Glutamatergic neuron (in vitro differentiated cells): ENCODE measurements around the gene RPS6KA2. TPM values are rescaled to one million over a fixed set of nuclear protein-coding genes. Genes with fewer than 3 reads are reported as not detected.

Experiments
- DNase-seq: peaks from one replicate; pipeline ENCODE4 v3.0.0; 2022
- H3K27ac Mint-ChIP-seq: one replicate; pipeline ENCODE4 v1.8.0; 2020; ENCODE audit warnings: mild to moderate bottlenecking, mixed read lengths, inconsistent platforms; ENCODE audit not compliant: unreplicated experiment
- H3K27me3 Mint-ChIP-seq: one replicate; pipeline ENCODE4 v1.8.0; 2020; ENCODE audit warnings: mild to moderate bottlenecking, moderate library complexity, mixed read lengths, inconsistent platforms; ENCODE audit not compliant: unreplicated experiment
- H3K36me3 Mint-ChIP-seq: one replicate; pipeline ENCODE4 v1.8.0; 2020; ENCODE audit warnings: mild to moderate bottlenecking, mixed read lengths, inconsistent platforms; ENCODE audit not compliant: unreplicated experiment
- H3K4me1 Mint-ChIP-seq: one replicate; pipeline ENCODE4 v1.8.0; 2020; ENCODE audit warnings: mild to moderate bottlenecking, low read depth, mixed read lengths, inconsistent platforms; ENCODE audit not compliant: unreplicated experiment
- H3K4me3 Mint-ChIP-seq: one replicate; pipeline ENCODE4 v1.8.0; 2020; ENCODE audit warnings: mild to moderate bottlenecking, mixed read lengths, inconsistent platforms; ENCODE audit not compliant: unreplicated experiment
- H3K9me3 Mint-ChIP-seq: one replicate; pipeline ENCODE4 v1.8.0; 2020; ENCODE audit warnings: mild to moderate bottlenecking, moderate library complexity, mixed read lengths, inconsistent platforms; ENCODE audit not compliant: unreplicated experiment
- CTCF ChIP-seq: fragments of 200-600 bp; sonication (generic); IDR thresholded peaks from one replicate; pipeline ENCODE4 v1.5.0; 2021; ENCODE audit not compliant: partially characterized antibody, unreplicated experiment
- total RNA-seq: library from RNA; stranded (reverse); fragmentation: NEBNext Ultra II Directional; extraction: Animal tissue kit (Norgen Biotek cat#: 25700); gene quantifications from one replicate; pipeline ENCODE4 v1.2.1, GENCODE V29; 2021; ENCODE audit not compliant: unreplicated experiment

The RPS6KA2 gene
- total RNA-seq, 1 donor from 2014 or later, result 109 TPM

DNA sequence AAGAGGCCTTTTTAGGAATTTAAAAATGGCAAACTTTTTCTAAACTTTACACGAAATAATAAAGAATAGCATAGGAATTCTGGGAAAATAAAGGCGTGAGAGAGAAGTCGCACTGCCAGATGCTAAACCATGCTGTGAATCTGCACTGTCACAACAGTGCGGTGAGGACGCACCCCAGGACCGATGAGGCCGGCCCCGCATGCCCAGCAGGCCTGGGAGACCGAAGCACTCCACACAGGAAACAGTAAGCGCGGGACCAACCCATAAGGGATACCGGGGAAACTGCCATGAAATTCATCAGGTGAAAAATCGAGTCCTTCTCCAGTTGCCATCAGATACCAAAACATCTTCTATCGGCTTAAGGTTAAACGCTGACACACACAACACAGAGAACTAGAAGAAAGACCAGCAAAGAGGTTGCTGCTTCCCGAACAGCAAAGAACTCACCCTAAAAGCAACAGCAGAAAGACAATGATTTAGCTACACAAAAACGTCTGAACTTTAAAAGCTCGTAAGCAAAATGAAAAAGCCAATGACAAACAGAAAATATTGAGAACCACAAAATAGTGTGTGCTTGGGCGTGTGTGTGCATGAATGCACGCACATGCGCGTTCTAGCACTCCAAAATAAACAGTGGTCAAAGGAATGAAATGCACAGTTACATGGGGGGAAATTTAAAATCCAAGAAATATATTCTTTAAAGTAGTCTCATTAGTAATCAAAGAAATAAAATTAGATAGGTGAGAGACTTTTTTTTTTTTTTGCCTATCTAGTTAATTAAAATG is 55.9 kb downstream of the RPS6KA2 start:
- no peak overlapping the region for H3K4me3 Mint-ChIP-seq
- H3K27me3 Mint-ChIP-seq, result peaks cover 5% of the 10 kb centered on the region
- peaks cover 38% of the 10 kb centered on the region for H3K4me1 Mint-ChIP-seq
- H3K27ac Mint-ChIP-seq, result no peak overlapping the region
- TF ChIP-seq CTCF, result no peak
- H3K9me3 Mint-ChIP-seq, result peaks cover 8% of the 10 kb centered on the region
- peaks cover 10% of the 10 kb centered on the region for H3K36me3 Mint-ChIP-seq
- DNase-seq, result no peak

DNA sequence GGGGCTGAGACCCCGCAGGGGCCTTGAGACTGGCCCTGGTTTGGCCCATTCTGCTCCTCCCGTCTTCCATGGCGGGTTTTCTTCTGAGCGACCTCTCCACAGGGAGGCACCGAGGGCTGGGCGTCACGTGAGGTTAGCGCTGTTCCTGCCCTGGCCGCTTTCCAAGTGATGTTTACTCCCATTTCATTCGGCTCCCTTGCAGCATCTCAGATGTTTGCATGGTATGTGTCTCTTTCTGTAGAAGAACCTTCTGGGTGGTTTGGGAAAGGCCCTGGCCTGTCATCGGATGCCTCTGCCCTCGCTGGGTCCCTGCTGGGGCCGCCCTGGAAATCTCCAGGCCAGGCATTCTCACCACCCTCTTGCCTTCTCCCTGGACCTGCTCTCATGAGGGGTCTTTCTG is 57.8 kb downstream of the RPS6KA2 start:
- H3K36me3 Mint-ChIP-seq, result no peaks in the 10 kb centered on the region
- DNase-seq, result no peak
- no peak overlapping the region for H3K4me3 Mint-ChIP-seq
- H3K9me3 Mint-ChIP-seq, result peaks cover 12% of the 10 kb centered on the region
- H3K27me3 Mint-ChIP-seq, result peaks cover 10% of the 10 kb centered on the region
- no peak for TF ChIP-seq CTCF
- H3K4me1 Mint-ChIP-seq, result peaks cover 50% of the 10 kb centered on the region
- H3K27ac Mint-ChIP-seq, result no peak overlapping the region

DNA sequence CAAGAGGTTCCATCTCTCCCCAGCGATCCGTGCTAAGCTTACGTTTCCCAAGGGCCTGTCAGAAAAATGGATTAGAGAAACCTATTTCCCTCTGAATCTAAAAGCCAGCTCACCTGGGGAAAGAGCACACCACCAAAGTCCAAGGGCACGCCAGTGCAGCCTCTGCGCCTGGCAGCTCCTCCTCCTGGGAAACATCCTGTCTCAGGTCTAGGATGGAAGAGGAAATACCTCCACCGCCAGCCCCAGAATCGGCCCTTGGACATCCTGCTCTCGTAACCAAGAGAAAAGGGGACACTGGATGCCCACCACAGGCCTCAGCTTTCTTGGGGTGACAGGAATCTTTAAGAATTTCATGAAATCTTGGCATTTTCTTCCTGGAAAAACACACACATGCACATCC is 59.2 kb downstream of the RPS6KA2 start:
- TF ChIP-seq CTCF, result no peak
- Mint-ChIP-seq H3K4me1 (peaks cover 49% of the 10 kb centered on the region), H3K9me3 (peaks cover 10% of the 10 kb centered on the region), H3K27ac (no peak overlapping the region), H3K4me3 (no peak overlapping the region), H3K27me3 (peaks cover 13% of the 10 kb centered on the region), H3K36me3 (no peaks in the 10 kb centered on the region)
- no peak for DNase-seq

DNA sequence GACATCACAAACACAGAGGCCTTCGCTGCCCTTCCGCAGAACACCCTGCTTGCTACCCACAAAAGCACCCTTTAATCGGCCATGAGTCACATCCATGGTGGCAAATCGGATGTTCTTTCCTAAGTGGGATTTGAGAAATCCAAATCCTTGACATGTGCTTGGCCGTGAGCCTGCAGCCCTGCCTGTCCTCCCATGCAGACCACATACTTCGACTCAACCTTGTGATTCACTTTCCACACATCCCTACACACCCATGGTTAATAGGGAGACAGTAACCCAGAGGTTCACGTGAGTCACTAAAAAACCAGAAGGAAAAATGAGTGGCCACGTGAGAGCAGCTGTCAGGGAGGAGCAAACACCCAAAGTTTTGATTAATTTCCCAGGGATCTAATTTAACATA is 59.9 kb downstream of the RPS6KA2 start:
- DNase-seq, result no peak
- peaks cover 10% of the 10 kb centered on the region for H3K27me3 Mint-ChIP-seq
- H3K27ac Mint-ChIP-seq, result no peak overlapping the region
- peaks cover 4% of the 10 kb centered on the region for H3K9me3 Mint-ChIP-seq
- peaks cover 42% of the 10 kb centered on the region for H3K4me1 Mint-ChIP-seq
- peak overlapping the region; percentile 15 for H3K4me3 Mint-ChIP-seq
- H3K36me3 Mint-ChIP-seq, result no peaks in the 10 kb centered on the region
- no peak for TF ChIP-seq CTCF
